Measurements from ENCODE around the gene SHROOM3. TPM values are rescaled to one million over a fixed set of nuclear protein-coding genes. Genes with fewer than 3 reads are reported as not detected.
"Not testable (repeated sequence)": the region's sequence is repeated elsewhere in the genome, so short reads cannot be mapped to it uniquely, and the experiment has no call there.

The SHROOM3 gene
- total RNA-seq, 1 donor from 2014 or later = 8.0 TPM

DNA sequence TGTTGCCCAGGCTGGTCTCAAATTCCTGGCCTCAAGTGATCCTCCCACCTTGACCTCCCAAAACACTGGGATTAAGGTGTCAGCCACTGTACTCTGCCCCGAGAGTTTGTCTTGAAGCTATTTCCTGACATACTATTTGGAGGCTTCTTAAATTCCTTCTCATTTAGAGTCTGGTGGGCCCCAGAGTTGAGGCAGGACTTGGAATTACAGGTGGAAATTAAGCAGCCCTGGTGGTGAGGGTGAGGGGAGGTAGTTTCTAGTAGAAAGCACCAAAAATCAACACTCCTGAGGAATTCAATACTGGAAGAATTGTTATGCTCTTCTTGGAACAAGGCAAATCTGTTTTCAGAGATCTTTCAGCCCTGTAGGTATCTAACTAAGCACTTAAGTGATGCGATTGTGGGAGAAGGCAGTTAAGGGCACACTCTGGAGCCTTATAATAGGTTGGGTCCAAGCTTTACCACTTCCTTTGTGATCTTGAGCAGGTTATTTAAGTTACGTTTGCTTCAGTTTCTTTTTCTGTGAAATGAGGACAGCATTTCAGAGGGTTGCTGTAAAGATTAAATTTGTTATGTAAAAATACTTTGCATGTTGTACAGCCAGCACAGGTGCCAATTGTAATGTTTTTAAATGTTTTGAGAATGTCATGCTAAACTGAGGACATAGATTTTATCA lies 262.2 kb downstream of the SHROOM3 start:
- DNase-seq = no peak

DNA sequence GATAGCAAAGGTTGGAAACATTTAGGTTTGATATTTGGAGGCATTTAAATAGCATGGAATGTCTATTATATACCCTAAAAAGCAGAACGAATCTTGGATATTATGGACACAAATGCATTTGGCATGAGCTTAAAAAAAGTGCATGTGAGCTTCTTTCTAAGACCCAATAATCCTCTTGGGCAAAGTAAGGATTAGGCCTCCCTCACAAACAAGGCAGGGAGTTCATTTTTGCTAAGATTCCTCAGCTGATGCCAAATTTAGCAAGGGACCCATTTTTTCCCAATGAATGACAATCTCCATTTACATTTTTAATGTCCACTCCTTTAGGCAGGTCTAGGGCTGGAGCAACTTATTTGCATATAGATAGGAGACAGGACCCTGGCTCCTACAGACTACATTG lies 263.1 kb downstream of the SHROOM3 start:
- no peak for DNase-seq

DNA sequence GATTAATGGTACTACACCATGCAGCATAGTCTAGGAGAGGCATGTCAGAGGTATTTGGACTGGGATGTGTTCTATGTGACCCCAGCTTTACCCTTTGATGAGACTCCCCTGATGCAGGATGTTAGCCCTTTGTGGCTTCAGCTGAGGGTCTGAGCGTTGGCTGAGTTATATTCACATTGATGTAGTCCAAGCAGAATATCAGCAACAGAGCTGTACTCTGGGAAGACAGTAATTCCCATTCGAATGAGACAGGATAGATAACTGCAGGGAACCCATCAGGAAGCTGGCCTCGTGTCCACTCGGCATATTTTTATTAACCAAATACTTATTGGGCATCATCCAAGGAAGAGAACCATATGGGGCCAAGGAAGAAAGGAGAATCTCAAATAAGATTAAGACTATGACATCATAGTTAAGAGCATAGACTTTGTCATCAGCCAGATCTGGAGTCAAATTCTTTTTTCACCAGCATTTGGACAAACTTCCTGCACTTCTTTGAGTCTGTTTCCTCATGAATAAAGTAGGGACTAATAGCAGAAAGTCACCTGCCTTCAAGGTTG lies 264.8 kb downstream of the SHROOM3 start:
- no peak for DNase-seq

GRCh38 chr4:76702440-76703122 lies 267.6 kb downstream of the SHROOM3 start:
- DNase-seq = no peak

GRCh38 chr4:76703123-76703490 lies 268.1 kb downstream of the SHROOM3 start:
- no peak for DNase-seq

DNA sequence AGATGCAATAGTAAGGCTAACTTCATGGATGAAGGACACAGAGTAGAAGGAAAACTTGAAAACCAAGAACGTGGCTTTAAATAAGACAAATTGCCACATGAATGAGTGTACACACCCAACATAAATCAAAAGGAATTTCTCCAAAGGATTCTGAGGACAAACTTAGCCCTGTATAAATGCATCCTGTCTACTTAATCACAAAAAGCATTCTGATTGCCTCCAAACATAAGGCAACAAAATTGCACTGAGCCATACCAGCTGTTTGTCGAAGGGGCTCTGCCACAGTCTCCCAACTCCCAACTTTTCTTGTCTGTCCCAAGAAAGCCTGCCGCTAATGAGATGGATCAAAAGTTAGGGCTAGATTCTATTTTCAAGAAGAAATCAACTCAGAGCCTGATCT lies 268.6 kb downstream of the SHROOM3 start:
- no peak for DNase-seq

GRCh38 chr4:76704133-76704881 lies 269.3 kb downstream of the SHROOM3 start:
- peak; percentile 67 for DNase-seq

- DNase-seq = no peak
These were observed 270.4 kb downstream of the SHROOM3 start for GRCh38 chr4:76705472-76705871.

DNA sequence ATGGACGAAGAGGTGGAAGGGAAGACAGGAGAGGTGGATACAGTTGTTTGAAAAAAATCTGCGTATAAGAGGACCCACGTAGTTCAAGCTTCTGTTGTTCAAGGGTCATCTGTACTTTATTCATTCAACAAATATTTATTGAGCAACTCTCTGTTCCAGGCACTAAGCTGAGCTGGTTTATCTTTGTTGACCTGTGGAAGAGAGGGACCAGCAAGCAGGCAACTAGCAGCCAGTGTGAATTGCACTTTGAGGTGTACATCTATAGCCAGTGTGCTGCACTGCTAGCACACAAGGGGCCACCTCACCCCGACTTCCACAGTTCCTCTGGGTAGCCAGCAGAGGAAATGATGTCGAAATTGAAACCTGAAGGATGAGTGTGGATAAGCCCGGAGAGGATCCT lies 271.6 kb downstream of the SHROOM3 start:
- DNase-seq = no peak

- peak; percentile 32 for DNase-seq
These were observed 274.1 kb downstream of the SHROOM3 start for GRCh38 chr4:76708971-76709771.

GRCh38 chr4:76709772-76710090 lies 274.7 kb downstream of the SHROOM3 start:
- DNase-seq = no peak

- no peak for DNase-seq
These were observed 277.5 kb downstream of the SHROOM3 start for GRCh38 chr4:76712564-76712963.

DNA sequence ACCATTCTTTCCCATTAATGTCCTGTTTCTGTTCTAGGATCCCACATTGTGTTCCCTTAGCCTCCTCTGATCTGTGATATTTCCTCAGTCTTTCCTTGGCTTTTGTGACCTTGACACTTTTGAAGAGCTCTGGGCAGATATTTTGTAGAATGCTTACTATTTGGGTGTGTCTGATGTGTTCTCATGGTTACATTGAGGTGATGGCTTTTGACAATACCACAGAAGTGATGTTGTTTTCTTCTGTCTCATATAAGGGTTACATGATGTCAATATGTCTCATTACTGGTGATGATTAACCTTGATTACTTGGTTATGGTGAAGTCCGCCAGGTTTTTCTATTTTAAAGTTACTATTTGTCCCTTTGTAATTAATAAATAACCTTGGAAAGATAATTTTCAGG lies 279.2 kb downstream of the SHROOM3 start:
- DNase-seq = no peak

DNA sequence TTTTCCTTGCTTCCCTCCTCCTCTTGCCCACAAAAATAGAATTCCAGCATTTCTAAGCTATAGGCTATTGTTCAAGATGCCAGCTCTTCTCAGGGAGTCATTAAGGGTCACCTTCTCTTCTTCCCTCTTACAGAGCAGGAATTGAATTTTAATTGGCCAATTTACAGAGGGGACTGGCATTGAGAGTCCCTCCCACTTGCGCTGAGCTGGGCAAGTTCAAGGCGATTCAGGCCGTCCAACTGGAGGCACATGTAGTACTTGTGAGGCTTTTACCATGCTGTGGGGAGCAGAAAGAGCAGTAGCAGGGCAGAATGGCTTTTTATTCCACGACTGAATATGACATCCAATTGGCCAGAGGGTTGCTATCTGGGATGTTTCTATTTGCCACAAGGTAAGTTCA lies 281.0 kb downstream of the SHROOM3 start:
- DNase-seq = no peak

GRCh38 chr4:76716658-76717057 lies 281.6 kb downstream of the SHROOM3 start:
- DNase-seq = no peak

GRCh38 chr4:76717431-76717830 lies 282.4 kb downstream of the SHROOM3 start:
- no peak for DNase-seq

DNA sequence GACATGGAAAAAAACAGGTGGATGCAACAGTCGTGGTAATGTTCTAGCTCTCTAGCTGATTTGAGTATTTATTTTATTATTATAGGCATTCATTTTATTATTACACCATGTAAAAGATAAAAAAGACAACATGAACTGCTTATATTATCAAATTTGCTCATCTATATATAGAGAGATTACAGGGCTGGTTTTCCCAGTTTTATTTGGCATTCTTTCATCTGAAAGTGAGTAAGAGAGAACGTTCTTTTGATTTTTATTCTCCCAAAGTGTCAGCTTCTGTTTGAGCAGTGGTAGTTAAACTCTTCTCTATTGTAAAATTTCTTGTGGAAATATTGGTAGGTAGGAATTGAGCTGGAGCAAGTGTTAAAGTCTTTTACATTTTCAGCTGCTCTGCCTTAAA lies 283.0 kb downstream of the SHROOM3 start:
- DNase-seq = no peak

DNA sequence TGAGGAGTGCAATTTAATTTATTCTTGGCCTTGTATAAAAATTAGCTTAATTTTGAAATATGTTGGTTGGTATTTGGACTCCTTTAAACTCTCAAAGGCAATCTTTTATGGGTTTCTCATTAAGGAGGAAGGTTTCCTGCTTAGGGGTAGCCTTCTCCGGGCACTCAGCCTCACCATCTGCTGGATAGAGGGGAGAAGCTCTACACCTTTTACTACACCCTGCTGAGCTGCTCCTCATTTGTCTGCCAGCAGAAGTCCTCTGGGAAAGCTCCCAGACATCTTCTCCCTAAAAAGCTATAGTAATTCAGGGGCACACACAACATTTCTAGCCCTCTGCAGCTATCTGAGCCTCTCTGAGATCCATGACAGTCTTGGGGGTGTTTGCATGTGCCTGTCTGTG lies 283.8 kb downstream of the SHROOM3 start:
- DNase-seq = no peak

GRCh38 chr4:76720121-76720520 lies 285.1 kb downstream of the SHROOM3 start:
- no peak for DNase-seq

DNA sequence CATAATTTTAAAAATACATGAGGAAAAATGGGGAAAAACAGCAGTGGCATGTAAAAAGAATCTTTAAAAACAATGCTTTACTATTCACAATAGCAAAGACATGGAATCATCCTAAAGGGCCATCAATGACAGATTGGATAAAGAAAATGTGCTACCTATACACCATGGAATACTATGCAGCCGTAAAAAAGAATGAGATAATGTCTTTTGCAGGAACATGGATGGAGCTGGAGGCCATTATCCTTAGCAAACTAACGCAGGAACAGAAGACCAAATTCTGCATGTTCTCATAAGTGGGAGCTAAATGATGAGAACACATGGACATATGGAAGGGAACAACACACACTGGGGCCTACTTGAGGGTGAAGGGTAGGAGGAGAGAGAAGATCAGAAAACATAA lies 287.1 kb downstream of the SHROOM3 start:
- DNase-seq = not testable (repeated sequence)

DNA sequence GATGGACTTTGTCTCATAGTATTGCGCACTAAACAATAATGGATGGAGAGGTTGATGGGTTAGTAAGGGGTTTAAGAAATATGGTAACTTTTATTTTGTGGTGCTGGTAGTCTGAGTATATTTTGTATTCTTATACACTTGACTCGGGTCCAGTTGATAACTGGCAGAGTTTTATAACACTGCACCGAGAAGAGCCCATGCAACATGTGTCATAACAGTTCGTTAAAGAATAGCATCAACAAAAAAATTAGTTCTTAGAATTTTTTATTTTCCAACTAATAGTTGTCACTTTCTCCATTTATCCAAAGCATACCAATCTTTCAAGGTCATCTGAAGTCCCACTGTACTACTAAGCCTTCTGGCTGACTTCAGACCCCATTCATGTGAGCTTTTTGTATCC lies 287.8 kb downstream of the SHROOM3 start:
- no peak for DNase-seq

- DNase-seq = no peak
These were observed 288.3 kb downstream of the SHROOM3 start for GRCh38 chr4:76723373-76723772.

DNA sequence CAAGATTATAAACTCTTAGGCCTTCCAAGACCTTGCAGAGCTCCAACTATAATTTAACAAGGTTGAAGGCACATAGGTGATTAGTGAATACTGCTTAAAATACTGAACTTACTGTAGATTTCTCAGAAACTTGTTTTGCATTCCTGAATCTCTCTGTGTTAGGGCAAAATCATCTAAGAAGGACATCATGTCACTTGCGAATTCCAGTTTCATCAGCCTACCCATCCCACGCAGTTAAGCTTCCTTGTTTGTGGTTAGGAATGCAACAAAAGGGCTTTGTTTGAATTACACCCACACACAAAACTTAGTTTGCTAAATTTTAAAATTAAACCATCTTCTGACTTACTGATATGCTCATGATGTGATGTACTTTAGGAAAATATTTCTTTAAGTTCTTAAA lies 288.9 kb downstream of the SHROOM3 start:
- no peak for DNase-seq
